HepG2 (cell line): ENCODE results near the gene CTSO. TPM values are rescaled to one million over a fixed set of nuclear protein-coding genes. Genes with fewer than 3 reads are reported as not detected.

Experiments
- ATAC-seq: fragments of 200-7000 bp; cut with Tn5 transposase; 3 replicates; pipeline ENCODE4 v1.9.1; 2020; ENCODE audit warnings: mild to moderate bottlenecking, moderate library complexity
- BruUV-seq: library from RNA; stranded (reverse); fragments of 400-500 nt; replicated peaks from 2 replicates; lab custom pipeline; 2021; lab: Mats Ljungman, UMichigan
- CTCF ChIA-PET: fragments of 300-600 bp; formaldehyde crosslinking; extraction: SDS; loops from one replicate; lab custom pipeline; 2021; ENCODE audit warnings: low total read pairs, inconsistent platforms, low intra/inter-chr PET ratio; lab: Yijun Ruan, JAX
- POLR2A ChIA-PET: fragments of 350-600 bp; sonication (Branson Sonifier 250); formaldehyde crosslinking; loops from one replicate; lab custom pipeline; 2020; ENCODE audit warnings: antibody characterized with exemption, inconsistent platforms; lab: Yijun Ruan, JAX
- DNase-seq: peaks from one replicate; pipeline ENCODE4 v3.0.0-alpha.2; 2015; ENCODE audit warnings: low spot score
- FAIRE-seq: peaks from 3 replicates; lab custom pipeline; 2011; peaks lifted over from hg19 to GRCh38; lab: Jason Lieb, UNC
- H2AFZ ChIP-seq: one replicate; pipeline ENCODE4 v1.6.1; 2011; ENCODE audit warnings: low read length, inconsistent platforms
- H3K27ac ChIP-seq: fragments of 300-600 bp; 3 replicates; pipeline ENCODE4 v1.8.0; 2011; ENCODE audit warnings: mixed run types, mild to moderate bottlenecking, mixed read lengths, low read length, inconsistent platforms; ENCODE audit not compliant: insufficient read depth; ENCODE audit errors: extremely low read length
- H3K27me3 ChIP-seq, 2 experiments: fragments of 200-600 bp in 1 of 2; 2 replicates in 1 of 2; 3 replicates in 1 of 2; pipeline versions ENCODE4 v1.6.0 to v1.8.0; 2011; ENCODE audit warnings: low read length in 2 of 2, mild to moderate bottlenecking in 2 of 2, moderate library complexity in 2 of 2, inconsistent platforms in 1 of 2; ENCODE audit not compliant: insufficient read depth in 2 of 2, control insufficient read depth in 1 of 2
- H3K36me3 ChIP-seq, 2 experiments: fragments of 200-600 bp in 1 of 2; replicated peaks in 1 of 2; 2 replicates in 1 of 2; 3 replicates in 1 of 2; pipeline versions ENCODE4 v1.5.1 to v1.8.0; 2011; ENCODE audit warnings: low read length in 2 of 2, inconsistent platforms in 1 of 2; ENCODE audit not compliant: insufficient read depth in 2 of 2, control insufficient read depth in 1 of 2
- H3K4me1 ChIP-seq: 2 replicates; pipeline ENCODE4 v1.5.1; 2012; ENCODE audit warnings: low read length, inconsistent platforms; ENCODE audit not compliant: insufficient read depth
- H3K4me2 ChIP-seq: 2 replicates; pipeline ENCODE4 v1.6.0; 2011; ENCODE audit warnings: low read depth, low read length, inconsistent platforms
- H3K4me3 ChIP-seq, 3 experiments: fragments of 200-600 bp in 1 of 3; sonication (generic), shearing (Covaris generic) in 1 of 3; replicated peaks in 1 of 3; 2 replicates each; pipeline ENCODE4 v1.5.1; 2011 to 2016; ENCODE audit warnings: low read length in 3 of 3, inconsistent platforms in 2 of 3, low read depth in 2 of 3, mild to moderate bottlenecking in 2 of 3, control low read depth in 1 of 3, mixed read lengths in 1 of 3; ENCODE audit not compliant: insufficient read depth in 1 of 3
- H3K79me2 ChIP-seq: one replicate; pipeline ENCODE4 v1.6.1; 2011; ENCODE audit warnings: low read length, inconsistent platforms; ENCODE audit not compliant: insufficient read depth
- H3K9ac ChIP-seq: 2 replicates; pipeline ENCODE4 v1.6.0; 2011; ENCODE audit warnings: mild to moderate bottlenecking, low read depth, low read length, inconsistent platforms; ENCODE audit not compliant: insufficient read depth
- H3K9me3 ChIP-seq: 2 replicates; pipeline ENCODE4 v1.5.1; 2012; ENCODE audit warnings: mild to moderate bottlenecking, low read length
- H4K20me1 ChIP-seq: 2 replicates; pipeline ENCODE4 v1.6.0; 2011; ENCODE audit warnings: inconsistent platforms, mild to moderate bottlenecking, low read length, moderate library complexity; ENCODE audit not compliant: insufficient read depth
- GPN1 ChIP-seq: sonication (generic); formaldehyde crosslinking; IDR thresholded peaks from 2 replicates; pipeline ENCODE4 v1.5.1; 2020; ENCODE audit warnings: missing genetic modification reagents, borderline replicate concordance
- MBD4 ChIP-seq: IDR thresholded peaks from 2 replicates; pipeline ENCODE4 v1.6.1; 2012; ENCODE audit warnings: low read length, inconsistent platforms, borderline replicate concordance
- SNAPC2 ChIP-seq: sonication (generic); formaldehyde crosslinking; IDR thresholded peaks from 2 replicates; pipeline ENCODE4 v1.8.1; 2022; ENCODE audit warnings: mild to moderate bottlenecking, missing genetic modification reagents
- TBX2 ChIP-seq: sonication (generic); formaldehyde crosslinking; IDR thresholded peaks from 2 replicates; pipeline ENCODE4 v1.5.0; 2020; ENCODE audit warnings: missing genetic modification reagents, mild to moderate bottlenecking, borderline replicate concordance
- ZUFSP ChIP-seq: sonication (generic); formaldehyde crosslinking; IDR thresholded peaks from 2 replicates; pipeline ENCODE4 v1.9.0; 2021; ENCODE audit warnings: missing genetic modification reagents, mild to moderate bottlenecking, borderline replicate concordance
- WGBS: methylation state at CpG from one replicate; pipeline ENCODE4 v1.1.6; 2017; ENCODE audit warnings: low lambda C conversion rate; 5-methylcytosine and 5-hydroxymethylcytosine counted together
- in situ Hi-C: cut with HindIII; loops from 2 replicates; pipeline ENCODE4 v1.10.0; 2017; ENCODE audit warnings: low pct_unique_long_range_greater_than_20kb; ENCODE audit not compliant: extremely low pct_ligation_motif_present
- intact Hi-C: fragments of 100-400 bp; cut with micrococcal nuclease; formaldehyde crosslinking; loops from one replicate; pipeline ENCODE4 v1.10.0; 2022; ENCODE audit not compliant: unreplicated experiment
- polyA plus RNA-seq, 8 experiments: library from polyadenylated mRNA; depleted of rRNA in 3 of 8; stranded (reverse) in 7 of 8; unstranded in 1 of 8; fragments of >200 nt; fragmentation: Illumina TruSeq in 4 of 8; extraction: Trizol in 4 of 8; gene quantifications; 2 replicates each; pipeline versions ENCODE4 v1.2.1 to v1.2.3, GENCODE V29; 2011 to 2016; ENCODE audit warnings: low read depth in 4 of 8, missing spikeins in 1 of 8, mixed read lengths in 1 of 8; ENCODE audit not compliant: insufficient read depth in 1 of 8
- total RNA-seq, 5 experiments: library from RNA; depleted of rRNA; stranded (reverse); fragments of >200 nt; fragmentation: Illumina TruSeq; extraction: Trizol; gene quantifications; 2 replicates each; pipeline ENCODE4 v1.2.3, GENCODE V29; 2016; ENCODE audit warnings: low read depth in 1 of 5
- TF ChIP-seq, protein P1 (sequence below): sonication (generic); formaldehyde crosslinking; IDR thresholded peaks from 2 replicates; pipeline ENCODE4 v1.8.0; 2022; ENCODE audit warnings: low read depth, missing genetic modification reagents
- TF ChIP-seq, protein P2 (sequence below): sonication (generic); formaldehyde crosslinking; conservative IDR thresholded peaks from 2 replicates; pipeline ENCODE4 v1.4.0; 2020; ENCODE audit warnings: missing genetic modification reagents

Gene CTSO
- total and polyA plus RNA-seq, 2 of the 13 experiments (the other 11 are each of a cell fraction or from before 2014, with no cell fraction given) = 0.07 to 0.17 TPM

GRCh38 chr4:155887045-155887444 lies 66.6 kb downstream of the CTSO start:
- Histone ChIP-seq H2AFZ (no peak overlapping the region), H3K36me3 (no peaks in the 10 kb centered on the region), H3K4me2 (no peak overlapping the region), H3K27me3 (no peaks in the 10 kb centered on the region), H3K9me3 (peaks cover 6% of the 10 kb centered on the region; the same call in 1 of the 2 replicates), H3K27ac (no peak overlapping the region), H3K9ac (no peak overlapping the region), H3K79me2 (no peaks in the 10 kb centered on the region), H3K4me1 (no peaks in the 10 kb centered on the region), H3K4me3 (no peak overlapping the region), H4K20me1 (no peaks in the 10 kb centered on the region)
- ChIA-PET POLR2A (no interaction called here), CTCF (no interaction called here)
- FAIRE-seq (no peak), ATAC-seq (no peak), DNase-seq (no peak)
- no peak for TF ChIP-seq SNAPC2 (CRISPR knock-in tag)
- no peak for TF ChIP-seq GPN1 (CRISPR knock-in tag)
- no peak for TF ChIP-seq MBD4
- TF ChIP-seq, protein P1, sequence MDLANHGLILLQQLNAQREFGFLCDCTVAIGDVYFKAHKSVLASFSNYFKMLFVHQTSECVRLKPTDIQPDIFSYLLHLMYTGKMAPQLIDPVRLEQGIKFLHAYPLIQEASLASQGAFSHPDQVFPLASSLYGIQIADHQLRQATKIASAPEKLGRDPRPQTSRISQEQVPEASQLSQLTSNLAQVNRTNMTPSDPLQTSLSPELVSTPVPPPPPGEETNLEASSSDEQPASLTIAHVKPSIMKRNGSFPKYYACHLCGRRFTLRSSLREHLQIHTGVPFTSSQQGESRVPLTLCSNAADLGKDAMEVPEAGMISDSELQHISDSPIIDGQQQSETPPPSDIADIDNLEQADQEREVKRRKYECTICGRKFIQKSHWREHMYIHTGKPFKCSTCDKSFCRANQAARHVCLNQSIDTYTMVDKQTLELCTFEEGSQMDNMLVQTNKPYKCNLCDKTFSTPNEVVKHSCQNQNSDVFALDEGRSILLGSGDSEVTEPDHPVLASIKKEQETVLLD (CRISPR knock-in tag) = no peak
- TF ChIP-seq ZUFSP = no peak
- TF ChIP-seq, protein P2, sequence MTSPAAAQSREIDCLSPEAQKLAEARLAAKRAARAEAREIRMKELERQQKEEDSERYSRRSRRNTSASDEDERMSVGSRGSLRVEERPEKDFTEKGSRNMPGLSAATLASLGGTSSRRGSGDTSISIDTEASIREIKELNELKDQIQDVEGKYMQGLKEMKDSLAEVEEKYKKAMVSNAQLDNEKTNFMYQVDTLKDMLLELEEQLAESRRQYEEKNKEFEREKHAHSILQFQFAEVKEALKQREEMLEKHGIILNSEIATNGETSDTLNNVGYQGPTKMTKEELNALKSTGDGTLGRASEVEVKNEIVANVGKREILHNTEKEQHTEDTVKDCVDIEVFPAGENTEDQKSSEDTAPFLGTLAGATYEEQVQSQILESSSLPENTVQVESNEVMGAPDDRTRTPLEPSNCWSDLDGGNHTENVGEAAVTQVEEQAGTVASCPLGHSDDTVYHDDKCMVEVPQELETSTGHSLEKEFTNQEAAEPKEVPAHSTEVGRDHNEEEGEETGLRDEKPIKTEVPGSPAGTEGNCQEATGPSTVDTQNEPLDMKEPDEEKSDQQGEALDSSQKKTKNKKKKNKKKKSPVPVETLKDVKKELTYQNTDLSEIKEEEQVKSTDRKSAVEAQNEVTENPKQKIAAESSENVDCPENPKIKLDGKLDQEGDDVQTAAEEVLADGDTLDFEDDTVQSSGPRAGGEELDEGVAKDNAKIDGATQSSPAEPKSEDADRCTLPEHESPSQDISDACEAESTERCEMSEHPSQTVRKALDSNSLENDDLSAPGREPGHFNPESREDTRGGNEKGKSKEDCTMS (CRISPR knock-in tag) = no peak
- no peak for TF ChIP-seq TBX2
- 0% methylated on average over 1 of the region's 1 CpG for WGBS
- intact Hi-C loops = no loop called here
- no TSS peak for BruUV-seq
- in situ Hi-C loops = no loop called here
